Panc1 (cell line): Measurements from ENCODE around the gene NRG2.

Source experiments
- CTCF ChIP-seq: fragments of 450-650 bp; IDR thresholded peaks from 2 replicates; pipeline ENCODE4 v1.5.1; 2017; ENCODE audit warnings: mild to moderate bottlenecking
- POLR2AphosphoS5 ChIP-seq: IDR thresholded peaks from 2 replicates; pipeline ENCODE4 v1.6.1; 2012; ENCODE audit warnings: mild to moderate bottlenecking, low read depth, low read length, moderate library complexity
- REST ChIP-seq, 2 experiments: IDR thresholded peaks; 2 replicates each; pipeline ENCODE4 v1.6.1; 2011 to 2012; ENCODE audit warnings: low read depth in 2 of 2, control low read depth in 1 of 2, low read length in 1 of 2, mild to moderate bottlenecking in 1 of 2, moderate library complexity in 1 of 2; ENCODE audit not compliant: insufficient read depth in 1 of 2
- SIN3A ChIP-seq: IDR thresholded peaks from 2 replicates; pipeline ENCODE4 v1.6.1; 2012; ENCODE audit warnings: low read depth, mild to moderate bottlenecking, low read length, moderate library complexity, borderline replicate concordance; ENCODE audit not compliant: insufficient read depth
- TCF7L2 ChIP-seq: IDR thresholded peaks from 2 replicates; pipeline ENCODE4 v1.6.1; 2011; ENCODE audit warnings: mild to moderate bottlenecking, low read depth, low read length, inconsistent platforms

GRCh38 chr5:140060816-140061215, 17.7 kb upstream of the NRG2 start:
- no peak for TF ChIP-seq CTCF
- no peak for TF ChIP-seq SIN3A
- TF ChIP-seq POLR2AphosphoS5, result no peak
- TF ChIP-seq REST (IDR thresholded peaks at IDR 0.05; ENCODE audit: insufficient read depth in 1 of 2, low read depth in 2 of 2, low read length in 1 of 2), result no peak
- no peak for TF ChIP-seq TCF7L2
